Measurements from ENCODE around the gene PTGER3.

The PTGER3 gene

GRCh38 chr1:70973754-70974153, 73.9 kb downstream of the PTGER3 start:
- no peak for DNase-seq (ENCODE audit: extremely low read depth, low read depth)
- no peak for TF ChIP-seq CTCF (IDR thresholded peaks at IDR 0.05; ENCODE audit: low read depth, low read length)

GRCh38 chr1:70970407-70970806, 77.2 kb downstream of the PTGER3 start:
- no peak for TF ChIP-seq CTCF (IDR thresholded peaks at IDR 0.05; ENCODE audit: low read depth, low read length)
- no peak for DNase-seq (ENCODE audit: extremely low read depth, low read depth)

- TF ChIP-seq CTCF (IDR thresholded peaks at IDR 0.05; ENCODE audit: low read depth, low read length) = peak; percentile 30
- DNase-seq (ENCODE audit: extremely low read depth, low read depth) = no peak
These were observed 81.5 kb downstream of the PTGER3 start for GRCh38 chr1:70966018-70966638.

GRCh38 chr1:70963374-70963773, 84.2 kb downstream of the PTGER3 start:
- DNase-seq (ENCODE audit: extremely low read depth, low read depth) = no peak
- TF ChIP-seq CTCF (IDR thresholded peaks at IDR 0.05; ENCODE audit: low read depth, low read length) = no peak

- no peak for DNase-seq (ENCODE audit: extremely low read depth, low read depth)
- TF ChIP-seq CTCF (IDR thresholded peaks at IDR 0.05; ENCODE audit: low read depth, low read length) = no peak
These were observed 86.1 kb downstream of the PTGER3 start for GRCh38 chr1:70961374-70961975.

GRCh38 chr1:70948396-70949017, 99.1 kb downstream of the PTGER3 start:
- TF ChIP-seq CTCF (IDR thresholded peaks at IDR 0.05; ENCODE audit: low read depth, low read length) = no peak
- no peak for DNase-seq (ENCODE audit: extremely low read depth, low read depth)

- no peak for TF ChIP-seq CTCF (IDR thresholded peaks at IDR 0.05; ENCODE audit: low read depth, low read length)
These were observed 99.8 kb downstream of the PTGER3 start for GRCh38 chr1:70947835-70948234.

More at GRCh38 chr1:70947835-70948234, 99.8 kb downstream of the PTGER3 start:
- no peak for DNase-seq (ENCODE audit: extremely low read depth, low read depth)

Data from AG09319 (cell line).